ENCODE measurements around the gene CD109.

Gene CD109

GRCh38 chr6:73695619-73696421 lies at the start of gene CD109:
CD109 (plus strand) TSS chr6:73696203; CDS start chr6:73696216, 13 bp downstream.
- TF ChIP-seq EGR1 (IDR thresholded peaks at IDR 0.05) (0 out of 2 replicates have a peak, but pooled peaks have one; percentile 18), NFIC (IDR thresholded peaks at IDR 0.05) (no peak; the same call in 1 of the 2 replicates), REST (IDR thresholded peaks at IDR 0.05; ENCODE audit: low read depth) (no peak), MAX (IDR thresholded peaks at IDR 0.05) (no peak; the same call in 1 of the 2 replicates), ZBTB7A (IDR thresholded peaks at IDR 0.05; ENCODE audit: low read depth) (peak; percentile 41; the same call in 1 of the 2 replicates), CEBPB (IDR thresholded peaks at IDR 0.05) (no peak), EP300 (IDR thresholded peaks at IDR 0.05; ENCODE audit: borderline replicate concordance) (no peak), TEAD4 (IDR thresholded peaks at IDR 0.05) (no peak), YY1 (IDR thresholded peaks at IDR 0.05; ENCODE audit: low read depth) (0 out of 2 replicates have a peak, but pooled peaks have one; percentile 61), TAF1 (IDR thresholded peaks at IDR 0.05; ENCODE audit: low read depth) (no peak; the same call in 1 of the 2 replicates), RAD21 (IDR thresholded peaks at IDR 0.05; ENCODE audit: low read depth) (no peak), FOXM1 (IDR thresholded peaks at IDR 0.05; ENCODE audit: borderline replicate concordance, low read depth) (no peak), TCF12 (IDR thresholded peaks at IDR 0.05; ENCODE audit: low read depth) (no peak; the same call in 1 of the 2 replicates), CREB1 (IDR thresholded peaks at IDR 0.05; ENCODE audit: low read depth) (no peak), USF1 (IDR thresholded peaks at IDR 0.05) (no peak)

GRCh38 chr6:73648166-73648565 lies 47.8 kb upstream of the CD109 start:
- TF ChIP-seq TCF12 (IDR thresholded peaks at IDR 0.05; ENCODE audit: low read depth) (no peak), EP300 (IDR thresholded peaks at IDR 0.05; ENCODE audit: borderline replicate concordance) (no peak), NFIC (IDR thresholded peaks at IDR 0.05) (no peak), YY1 (IDR thresholded peaks at IDR 0.05; ENCODE audit: low read depth) (no peak), FOXM1 (IDR thresholded peaks at IDR 0.05; ENCODE audit: borderline replicate concordance, low read depth) (no peak), CREB1 (IDR thresholded peaks at IDR 0.05; ENCODE audit: low read depth) (no peak), EGR1 (IDR thresholded peaks at IDR 0.05) (no peak), MAX (IDR thresholded peaks at IDR 0.05) (no peak), CEBPB (IDR thresholded peaks at IDR 0.05) (no peak), RAD21 (IDR thresholded peaks at IDR 0.05; ENCODE audit: low read depth) (no peak), TAF1 (IDR thresholded peaks at IDR 0.05; ENCODE audit: low read depth) (no peak), REST (IDR thresholded peaks at IDR 0.05; ENCODE audit: low read depth) (no peak), USF1 (IDR thresholded peaks at IDR 0.05) (no peak), TEAD4 (IDR thresholded peaks at IDR 0.05) (no peak), ZBTB7A (IDR thresholded peaks at IDR 0.05; ENCODE audit: low read depth) (no peak)

GRCh38 chr6:73649783-73650182 lies 46.2 kb upstream of the CD109 start:
- TF ChIP-seq EP300 (IDR thresholded peaks at IDR 0.05; ENCODE audit: borderline replicate concordance), result no peak

GRCh38 chr6:73652637-73653570 lies 43.1 kb upstream of the CD109 start:
- no peak for TF ChIP-seq ZBTB7A (IDR thresholded peaks at IDR 0.05; ENCODE audit: low read depth)
- no peak for TF ChIP-seq NFIC (IDR thresholded peaks at IDR 0.05)
- TF ChIP-seq USF1 (IDR thresholded peaks at IDR 0.05), result peak; percentile 90
- TF ChIP-seq RAD21 (IDR thresholded peaks at IDR 0.05; ENCODE audit: low read depth), result peak; percentile 43; the same call in 1 of the 2 replicates
- peak; percentile 64; the same call in 1 of the 2 replicates for TF ChIP-seq MAX (IDR thresholded peaks at IDR 0.05)

All from Ishikawa (cell line).